Left colon (tissue), 2 donors: Measurements from ENCODE around the gene HOXA3. TPM values are rescaled to one million over a fixed set of nuclear protein-coding genes. Genes with fewer than 3 reads are reported as not detected.

Experiments
- ATAC-seq: fragments of 200-7000 bp; cut with Tn5 transposase; one replicate; pipeline ENCODE4 v1.9.1; 2020; ENCODE audit warnings: mild to moderate bottlenecking, moderate library complexity
- DNase-seq, 2 donors: peaks; one replicate each; pipeline ENCODE4 v3.0.0-alpha.2; 2020
- intact Hi-C, 2 donors: fragments of 100-400 bp; cut with DNase I in 1 of 2; cut with micrococcal nuclease in 1 of 2; formaldehyde crosslinking; loops; one replicate each; pipeline versions ENCODE4 v1.11.2 to v1.14.0; 2022; cut with DNase I, micrococcal nuclease
- total RNA-seq, 2 donors: library from RNA; stranded (reverse); fragmentation: NEBNext Ultra II Directional; extraction: Animal tissue kit (Norgen Biotek cat#: 25700); gene quantifications; one replicate each; pipeline ENCODE4 v1.2.1, GENCODE V29; 2021
- donor health status: DM: no; HTN: no; CAD: no.
- donor health status: DM: yes; HTN: yes; CAD: no.

The HOXA3 gene
- total RNA-seq, 2 donors from 2014 or later: 16.4 to 23.2 TPM

DNA sequence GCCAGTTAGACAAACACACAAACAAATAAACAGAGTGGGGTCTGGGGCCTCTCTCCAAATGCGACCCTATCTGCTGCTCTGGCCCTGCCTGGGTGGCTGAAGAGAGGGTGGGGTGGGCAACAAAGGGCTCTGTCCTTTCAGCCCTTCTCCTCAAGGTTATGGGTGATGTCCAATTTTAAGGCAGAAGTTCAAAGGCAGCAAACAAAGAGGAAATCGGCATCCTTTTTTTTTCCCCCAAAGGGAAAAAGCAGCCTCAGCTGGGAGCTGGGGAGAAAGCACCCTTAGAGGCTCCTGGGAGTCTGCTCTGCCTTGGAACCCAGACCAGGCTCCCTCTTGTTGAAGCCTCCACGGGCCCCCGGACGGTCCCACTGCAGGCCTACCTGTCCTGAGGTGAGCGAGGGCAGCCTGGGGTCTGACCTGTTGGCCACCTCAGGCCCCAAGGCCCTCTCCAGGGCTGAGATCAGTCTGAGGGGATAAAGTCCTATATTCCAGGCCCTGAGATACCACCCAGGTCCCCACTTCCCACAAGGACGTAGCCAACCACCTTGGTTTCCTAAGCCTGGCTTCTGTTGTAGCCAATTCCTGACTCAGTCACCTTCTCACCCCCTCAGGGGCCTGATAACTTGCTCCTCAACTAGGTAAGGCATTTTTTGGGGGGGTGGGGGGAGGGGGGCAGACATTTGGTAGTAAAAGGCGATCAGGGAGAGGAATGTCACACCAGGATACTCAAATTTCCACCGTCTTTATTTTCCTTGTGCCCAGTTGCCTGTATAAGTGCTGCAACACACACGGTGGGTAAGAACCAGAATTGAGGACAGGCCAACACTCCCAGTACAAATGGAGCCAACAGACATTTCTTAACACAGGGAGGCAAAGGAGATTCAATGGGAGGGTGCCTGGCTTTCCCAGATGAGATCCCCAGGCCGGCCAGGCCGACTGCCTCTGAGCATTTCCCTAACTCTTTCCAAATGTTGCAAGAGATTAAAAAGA is 28.3 kb upstream of the HOXA3 start:
- ATAC-seq: no peak
- peak; percentile 33 to 48 for DNase-seq
- intact Hi-C loops: no loop called here

GRCh38 chr7:27179503-27180430 is 27.4 kb upstream of the HOXA3 start:
- ATAC-seq (peak; percentile 45), DNase-seq (peak; percentile 87)
- intact Hi-C loops: loop anchor here in 1 of 2 donors (10.0 kb wide), 1 partner anchor 1325 kb away; no protein-coding TSS in a partner anchor

GRCh38 chr7:27179030-27179429 is 26.6 kb upstream of the HOXA3 start:
- intact Hi-C loops: loop anchor here in 1 of 2 donors (10.0 kb wide), 1 partner anchor 1324 kb away; no protein-coding TSS in a partner anchor
- DNase-seq (peak in 1 of 2 donors; percentile 14), ATAC-seq (no peak)

- ATAC-seq (no peak), DNase-seq (peak; percentile 27 to 37)
- intact Hi-C loops: loop anchor here in 1 of 2 donors (10.0 kb wide), 1 partner anchor 1324 kb away; no protein-coding TSS in a partner anchor
Measured at GRCh38 chr7:27178366-27178765, 26.0 kb upstream of the HOXA3 start.

GRCh38 chr7:27177795-27178320 is 25.5 kb upstream of the HOXA3 start:
- ATAC-seq (peak; percentile 3), DNase-seq (peak in 1 of 2 donors; percentile 17)
- intact Hi-C loops: loop anchor here in 1 of 2 donors (10.0 kb wide), 1 partner anchor 1323 kb away; no protein-coding TSS in a partner anchor

DNA sequence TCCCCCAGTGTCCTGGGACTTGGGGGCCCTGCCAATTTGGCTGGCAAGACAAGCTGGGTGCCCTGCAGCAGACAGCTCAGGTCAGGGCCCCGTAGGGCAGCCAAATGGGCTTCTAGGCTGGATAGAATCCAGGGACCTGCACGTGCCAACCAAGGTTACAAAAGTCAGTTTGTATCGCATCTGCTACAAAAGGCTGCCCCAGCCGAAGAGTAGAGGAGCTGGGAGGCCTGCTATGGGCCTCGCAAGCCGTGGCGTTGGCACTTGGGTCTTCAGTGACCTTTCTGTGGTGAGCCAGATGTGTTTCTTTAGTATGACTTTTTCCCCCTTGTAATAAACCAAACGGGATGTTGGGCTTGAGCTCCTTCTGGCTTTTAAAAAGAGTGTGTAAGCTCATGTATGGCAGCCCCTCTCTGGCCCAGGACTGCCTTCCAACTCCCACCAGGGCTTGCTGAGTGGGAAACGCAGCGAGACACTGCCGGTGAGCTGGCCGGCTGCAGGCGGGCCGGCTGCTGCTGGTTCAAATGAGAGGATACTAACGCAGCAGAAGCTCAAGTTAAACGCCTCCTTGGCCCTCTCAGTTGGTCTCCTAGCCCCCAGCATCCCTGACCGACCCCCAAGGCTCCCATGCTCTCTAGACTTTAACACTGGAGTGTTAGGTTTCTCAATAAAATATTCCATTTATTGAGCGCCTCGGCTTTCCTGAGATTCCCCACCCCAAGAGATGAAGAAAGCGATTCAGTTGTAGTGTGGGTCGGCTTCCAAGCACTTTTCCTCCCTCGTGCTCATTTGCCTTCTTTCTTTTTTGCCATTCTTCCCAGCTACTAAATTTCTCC is 24.8 kb upstream of the HOXA3 start:
- intact Hi-C loops: loop anchor here in 1 of 2 donors (10.0 kb wide), 1 partner anchor 1322 kb away; no protein-coding TSS in a partner anchor
- ATAC-seq (no peak), DNase-seq (peak; percentile 34 to 44)

DNA sequence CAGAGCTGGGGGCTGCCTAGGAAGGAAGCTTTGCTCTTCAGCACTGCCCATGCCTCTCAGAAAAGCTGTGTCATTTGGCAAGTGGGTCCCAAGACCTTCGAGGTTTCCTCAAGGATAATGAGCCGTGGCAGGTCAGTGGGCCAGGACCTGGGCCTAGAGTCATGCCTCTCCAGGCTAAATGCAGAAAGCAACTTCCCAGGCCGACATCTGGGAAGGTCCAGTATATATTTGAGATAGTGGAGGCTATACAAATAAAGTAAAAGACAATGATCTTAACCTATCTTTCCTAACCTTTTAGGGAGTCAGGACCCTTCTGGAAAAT is 24.1 kb upstream of the HOXA3 start:
- ATAC-seq (no peak), DNase-seq (no peak)
- intact Hi-C loops: loop anchor here in 1 of 2 donors (10.0 kb wide), 1 partner anchor 1322 kb away; no protein-coding TSS in a partner anchor

- intact Hi-C loops: loop anchor here in 1 of 2 donors (10.0 kb wide), 1 partner anchor 1321 kb away; no protein-coding TSS in a partner anchor
- DNase-seq (peak; percentile 29 to 46), ATAC-seq (peak; percentile 7)
Measured at GRCh38 chr7:27175626-27176523, 23.5 kb upstream of the HOXA3 start.

DNA sequence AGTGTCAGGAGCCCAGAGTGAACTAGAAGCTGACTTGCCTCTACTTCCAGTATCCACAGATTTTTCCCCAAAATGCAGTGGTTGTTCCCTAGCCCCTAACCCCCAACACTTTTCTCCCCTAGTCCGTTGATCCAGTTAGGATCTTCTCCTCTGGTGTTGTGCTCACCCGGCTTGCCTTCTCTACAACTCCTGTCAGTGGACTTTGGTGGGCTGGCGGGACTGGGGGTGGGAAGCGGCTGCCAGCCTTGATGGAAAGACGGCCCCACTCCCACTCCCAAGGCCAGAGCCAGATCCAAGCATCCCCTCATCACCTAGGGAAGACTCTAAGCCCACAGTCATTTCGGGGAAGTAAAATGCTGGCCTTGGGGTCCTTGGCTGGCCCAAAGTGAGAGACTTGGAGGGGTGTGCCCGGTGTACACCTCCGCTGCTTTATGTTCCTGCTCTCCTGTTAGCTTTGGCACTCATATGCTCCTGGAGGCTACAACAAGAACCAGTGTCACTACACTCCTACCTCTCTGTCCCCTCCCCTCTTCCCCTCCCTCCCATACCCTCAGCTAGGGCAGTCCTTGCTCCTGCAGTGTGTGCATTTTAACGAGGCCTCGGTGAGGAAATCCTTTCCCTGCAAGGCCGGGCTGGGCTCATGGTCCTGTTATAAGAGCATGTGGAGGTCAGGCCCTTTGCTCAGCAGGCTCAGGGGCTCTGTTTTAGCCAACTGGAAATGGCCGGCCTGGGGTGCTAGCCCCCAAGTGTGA is 22.7 kb upstream of the HOXA3 start:
- DNase-seq: peak; percentile 80 to 91
- intact Hi-C loops: loop anchor here in 1 of 2 donors (10.0 kb wide), 1 partner anchor 1320 kb away; no protein-coding TSS in a partner anchor
- peak; percentile 60 for ATAC-seq

DNA sequence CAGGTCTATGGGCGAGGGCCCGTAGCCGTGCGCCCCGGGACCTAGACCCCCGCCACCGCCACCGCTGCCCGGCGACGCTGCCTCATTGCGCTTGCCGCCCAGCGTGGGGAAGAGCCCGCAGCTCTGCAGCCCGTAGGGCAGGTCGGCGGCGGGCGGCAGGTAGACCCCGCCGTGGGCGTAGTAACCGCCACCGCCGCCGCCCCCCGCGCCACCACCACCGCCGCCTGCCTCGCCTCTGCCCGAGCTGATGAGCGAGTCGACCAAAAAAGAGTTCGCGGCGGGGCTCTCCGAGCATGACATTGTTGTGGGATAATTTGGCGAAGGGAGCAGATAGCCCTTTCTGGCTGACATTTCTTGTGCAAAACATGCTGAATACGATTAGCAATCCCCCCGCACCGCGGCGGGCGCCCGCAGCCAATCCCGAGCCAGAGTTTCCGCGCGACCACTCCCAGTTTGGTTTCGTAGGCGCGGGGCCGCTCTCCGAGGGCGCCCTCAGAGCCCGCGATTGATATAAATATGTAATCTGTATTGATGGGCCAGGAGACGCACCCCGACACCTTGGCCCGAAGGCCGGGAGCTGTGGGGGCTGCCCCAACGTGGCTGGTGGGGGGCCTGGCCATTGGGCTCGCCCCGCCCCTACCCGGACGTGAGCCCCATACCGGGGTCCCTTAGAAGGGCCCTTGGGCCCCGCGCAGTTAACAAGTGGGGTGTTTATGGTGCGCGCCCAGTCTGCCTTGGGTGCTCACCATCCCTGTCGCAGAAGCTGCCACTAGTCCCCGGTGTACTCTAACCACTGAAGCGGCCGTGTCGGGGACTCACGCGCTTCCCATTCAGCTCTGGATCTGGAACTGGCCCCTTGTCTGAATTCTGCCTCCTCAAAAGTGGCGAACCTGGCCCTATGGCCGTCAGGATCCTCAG is 21.8 kb upstream of the HOXA3 start, which contains the start of gene HOXA10:
HOXA10 (minus strand) TSS at position 365 of the 918 bp plus-strand sequence; CDS start at position 351, 14 bp downstream.
- intact Hi-C loops: loop anchor here in 1 of 2 donors (10.0 kb wide), 1 partner anchor 1319 kb away; no protein-coding TSS in a partner anchor
- ATAC-seq (peak; percentile 22), DNase-seq (peak; percentile 74 to 80)

GRCh38 chr7:27173511-27173955 is 21.1 kb upstream of the HOXA3 start:
- intact Hi-C loops: loop anchor here in 1 of 2 donors (10.0 kb wide), 1 partner anchor 1319 kb away; no protein-coding TSS in a partner anchor
- ATAC-seq: peak; percentile 11
- DNase-seq: peak; percentile 37 to 59

- intact Hi-C loops: loop anchor here in 1 of 2 donors (10.0 kb wide), 1 partner anchor 1318 kb away; no protein-coding TSS in a partner anchor
- peak; percentile 22 for ATAC-seq
- peak; percentile 85 to 88 for DNase-seq
Measured at GRCh38 chr7:27172823-27173510, 20.6 kb upstream of the HOXA3 start.

DNA sequence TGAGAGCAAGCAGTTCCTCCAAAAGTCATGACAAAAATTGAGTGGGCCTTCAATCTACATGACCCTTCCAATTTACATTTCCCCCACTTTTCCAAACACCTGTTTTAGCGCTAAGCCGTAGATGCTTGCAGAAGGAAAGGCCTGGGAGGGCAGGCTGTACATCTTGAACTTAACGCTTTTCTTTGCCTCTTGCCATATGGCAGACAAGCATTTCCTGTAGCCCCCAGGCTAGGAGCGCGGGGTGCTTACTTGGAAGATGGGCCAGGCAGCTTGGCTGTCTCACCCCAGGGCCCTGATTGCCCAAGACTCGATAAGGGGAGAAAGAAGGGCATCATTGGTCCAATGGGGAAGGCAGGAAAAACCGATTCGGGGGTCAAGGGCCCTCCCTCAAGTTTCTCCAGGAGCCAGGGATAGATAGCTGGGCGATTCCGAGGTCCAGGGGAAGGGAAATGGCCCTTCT is 20.0 kb upstream of the HOXA3 start:
- intact Hi-C loops: loop anchor here in 1 of 2 donors (10.0 kb wide), 1 partner anchor 1318 kb away; no protein-coding TSS in a partner anchor
- no peak for ATAC-seq
- DNase-seq: peak; percentile 33 to 37
